COLO668 (cell line): ENCODE data around the gene HSD17B14.
"Not testable (repeated sequence)": the region's sequence is repeated elsewhere in the genome, so short reads cannot be mapped to it uniquely, and the experiment has no call there.

Experiments used
- DNase-seq: peaks from one replicate; lab custom pipeline; 2025; ENCODE audit not compliant: unreplicated experiment; lab: John Stamatoyannopoulos, UW

The HSD17B14 gene

GRCh38 chr19:48867746-48868113 lies 31.4 kb upstream of the HSD17B14 start:
- no peak for DNase-seq

- DNase-seq: no peak
These were observed 30.9 kb upstream of the HSD17B14 start for GRCh38 chr19:48867123-48867745.

- DNase-seq: no peak
These were observed 30.4 kb upstream of the HSD17B14 start for GRCh38 chr19:48866692-48867091.

DNA sequence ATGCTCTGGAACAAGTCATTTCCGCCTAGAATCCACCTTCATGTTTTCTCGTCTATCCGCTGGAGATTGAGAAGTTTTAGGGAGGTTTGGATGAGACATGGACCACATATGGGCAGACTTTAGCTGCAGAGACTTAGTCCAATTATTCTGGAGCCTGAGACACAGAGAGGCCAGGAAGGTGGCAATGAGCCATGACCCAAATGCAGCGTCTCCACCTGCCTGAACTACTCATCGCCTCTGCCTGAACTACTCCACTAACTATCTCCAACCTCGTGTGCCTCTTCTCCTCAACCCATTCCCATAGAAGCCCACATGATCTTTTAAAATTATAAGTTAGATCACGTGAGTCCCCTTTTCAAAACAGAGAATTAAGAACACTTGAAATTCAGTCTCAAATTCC lies 26.5 kb upstream of the HSD17B14 start:
- no peak for DNase-seq

GRCh38 chr19:48861313-48861712 lies 25.0 kb upstream of the HSD17B14 start:
- no peak for DNase-seq

DNA sequence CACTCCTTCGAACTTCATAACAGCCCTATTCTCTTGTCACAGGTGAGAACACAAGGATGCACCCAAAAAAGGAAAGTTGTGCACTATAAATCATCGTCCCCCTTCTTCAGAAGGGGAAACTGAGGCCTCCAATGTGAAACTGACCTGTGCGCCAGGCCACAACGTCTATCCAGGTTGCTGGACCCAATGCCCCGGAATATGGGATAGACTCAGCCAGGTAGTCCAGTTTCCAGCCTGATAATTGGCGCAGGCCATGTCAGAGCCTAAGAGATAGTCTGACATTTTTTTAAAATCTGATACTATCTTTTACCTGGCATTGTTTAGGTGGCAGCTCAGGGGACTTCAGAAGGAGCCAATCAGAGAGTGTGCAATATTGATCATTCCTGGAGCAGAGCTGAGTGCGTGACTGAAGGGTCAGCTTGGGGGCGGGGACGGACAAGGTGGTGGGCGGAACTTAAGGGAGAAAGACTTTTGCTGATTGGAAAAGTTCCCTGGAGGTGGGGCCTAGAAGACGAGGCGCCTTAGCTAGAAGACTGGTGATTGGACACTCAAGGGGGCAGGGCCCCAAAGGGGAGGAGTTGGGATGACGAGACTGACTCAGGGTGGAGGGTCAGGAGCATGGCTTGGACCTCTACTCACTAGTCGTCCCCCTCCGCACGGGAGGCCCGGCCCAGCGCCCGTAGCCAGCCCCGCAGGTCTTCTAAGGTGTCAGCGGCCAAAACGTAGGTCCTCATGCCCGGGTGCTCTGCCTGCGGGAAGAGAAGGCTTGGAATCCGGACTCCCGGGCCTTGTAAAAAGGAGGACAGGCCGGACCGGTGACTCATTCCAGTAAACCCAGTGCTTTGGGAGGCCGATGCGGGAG lies 23.7 kb upstream of the HSD17B14 start:
- no peak for DNase-seq

DNA sequence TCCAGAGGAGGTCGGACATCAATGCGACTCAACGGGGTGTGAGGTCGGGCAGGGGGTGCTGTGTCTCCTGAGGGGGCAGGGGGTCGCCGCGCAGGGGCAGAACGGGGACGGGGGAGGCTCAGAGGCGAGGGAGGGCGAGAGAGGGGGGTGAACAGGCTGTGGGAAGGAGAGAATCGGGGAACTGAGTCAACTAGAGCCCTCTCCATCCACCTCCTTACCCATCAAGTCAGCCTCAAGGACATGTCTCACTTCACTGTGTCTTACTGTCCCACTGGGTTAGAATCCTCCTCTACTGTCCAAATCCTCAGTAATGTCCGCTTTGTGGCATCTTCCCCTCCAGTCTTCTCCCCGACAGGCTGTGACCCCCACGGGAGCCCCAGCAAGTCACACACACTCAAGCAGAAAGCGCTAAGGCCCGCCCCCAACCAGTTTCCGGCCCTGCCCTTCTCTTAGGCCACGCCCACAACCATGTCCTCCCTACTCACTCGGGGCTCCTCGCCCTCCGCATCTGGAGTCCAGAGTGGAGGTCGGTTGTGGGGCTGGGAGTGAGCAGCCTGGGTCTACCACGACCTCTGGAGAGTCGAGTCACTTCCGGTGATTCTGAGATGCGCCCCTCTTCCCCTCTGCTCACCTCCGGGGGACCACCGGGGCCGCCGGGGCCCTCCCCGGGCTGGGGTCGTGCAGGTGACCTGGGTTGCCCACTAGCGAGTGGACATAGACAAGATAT lies 22.9 kb upstream of the HSD17B14 start:
- DNase-seq: no peak

- DNase-seq: no peak
These were observed 20.6 kb upstream of the HSD17B14 start for GRCh38 chr19:48856921-48857320.

DNA sequence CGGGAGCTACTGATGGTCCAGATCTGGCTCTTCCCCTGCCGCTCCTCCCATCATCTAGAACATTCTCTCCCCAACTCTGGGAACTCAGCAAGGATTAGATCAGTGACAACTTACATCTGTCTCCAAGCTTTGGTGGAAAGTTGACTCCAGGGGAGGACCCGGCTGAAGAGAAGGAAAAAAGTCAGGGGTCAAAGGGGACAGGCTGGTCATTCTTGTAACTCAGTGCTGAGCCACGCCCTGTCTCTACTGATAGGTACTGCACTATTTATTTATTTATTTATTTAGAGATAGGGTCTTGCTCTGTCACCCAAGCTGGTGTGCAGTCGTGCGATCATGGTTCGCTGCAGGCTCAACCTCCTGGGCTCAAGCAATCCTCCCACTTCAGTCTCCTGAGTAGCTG lies 17.8 kb upstream of the HSD17B14 start:
- no peak for DNase-seq

DNA sequence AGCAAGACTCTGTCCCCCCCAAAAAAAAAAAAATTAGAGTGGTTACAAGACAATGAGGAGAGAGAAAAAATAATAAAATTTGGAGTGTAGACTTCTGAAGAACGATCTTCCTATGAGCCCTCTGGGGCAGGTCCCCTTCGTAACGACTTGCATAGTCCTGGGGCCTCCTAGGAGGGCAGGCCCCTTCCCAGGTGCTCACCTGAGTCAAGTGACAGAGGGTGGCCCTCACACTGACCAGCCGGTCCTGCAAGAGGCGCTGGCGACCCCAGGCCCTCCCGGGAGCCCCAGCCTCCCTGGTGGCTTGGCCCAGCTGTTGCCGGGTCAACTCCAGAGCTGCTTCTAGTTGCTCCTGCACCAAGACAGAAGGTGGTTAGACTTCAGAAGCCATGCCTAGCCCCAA lies 17.2 kb upstream of the HSD17B14 start:
- no peak for DNase-seq

DNA sequence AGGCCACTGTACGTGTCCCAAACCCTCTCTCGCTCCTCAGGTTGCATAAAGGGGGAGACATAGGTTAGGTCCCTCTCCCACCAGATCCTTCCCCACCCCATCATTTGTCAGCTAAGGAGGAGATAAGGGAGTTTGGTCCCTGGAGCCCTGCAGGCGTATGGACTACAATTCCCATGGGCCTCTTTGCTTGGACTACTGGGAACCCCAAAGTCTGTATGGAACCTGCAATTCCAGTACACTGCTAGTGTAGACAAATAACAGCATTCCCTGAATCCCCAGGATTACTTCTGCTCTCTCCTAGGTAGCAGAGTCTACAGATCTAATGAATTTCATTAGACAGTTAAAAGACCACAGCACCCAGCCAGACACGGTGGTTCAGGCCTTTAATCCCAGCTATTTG lies 16.0 kb upstream of the HSD17B14 start:
- DNase-seq: no peak

- DNase-seq: not testable (repeated sequence)
These were observed 10.4 kb upstream of the HSD17B14 start for GRCh38 chr19:48846659-48847058.

DNA sequence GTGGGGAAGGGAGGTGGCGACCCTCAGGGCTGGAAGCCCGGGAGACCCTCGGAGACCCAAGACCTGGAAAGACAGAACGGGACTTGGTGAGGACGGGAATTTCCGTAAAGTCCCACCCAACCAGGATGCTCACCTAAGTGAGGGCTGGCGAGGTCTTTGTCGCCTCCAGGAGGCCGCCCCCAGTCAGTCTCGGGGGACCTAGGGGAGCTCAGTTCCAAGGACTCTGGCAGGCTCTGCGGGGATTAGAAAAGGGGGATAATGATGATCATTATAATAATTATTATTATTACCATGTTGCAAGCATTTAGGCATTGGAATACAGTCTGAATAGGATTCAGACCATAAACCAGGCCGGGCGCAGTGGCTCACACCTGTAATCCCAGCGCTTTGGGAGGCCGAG lies 9.1 kb upstream of the HSD17B14 start:
- DNase-seq: no peak

- no peak for DNase-seq
These were observed 8.2 kb upstream of the HSD17B14 start for GRCh38 chr19:48844472-48844871.

- peak; percentile 30 for DNase-seq
These were observed 6.5 kb upstream of the HSD17B14 start for GRCh38 chr19:48842789-48843162.

DNA sequence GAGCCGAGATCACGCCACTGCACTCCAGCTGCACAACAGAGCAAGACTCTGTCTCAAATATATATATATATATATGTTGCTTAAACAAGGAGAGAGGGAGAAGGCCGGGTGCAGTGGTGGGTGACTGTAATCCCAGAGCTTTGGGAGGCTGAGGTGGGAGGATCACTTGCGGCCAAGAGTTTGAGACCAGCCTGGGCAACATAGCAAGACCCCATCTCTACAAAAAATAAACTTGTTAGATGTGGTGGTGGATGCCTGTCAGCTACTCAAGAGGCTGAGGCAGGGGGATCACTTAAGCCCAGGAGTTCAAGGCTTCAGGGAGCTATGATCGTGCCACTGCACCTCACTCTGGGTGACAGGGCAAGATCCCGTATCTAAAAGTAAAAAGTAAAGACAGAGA lies 5.3 kb upstream of the HSD17B14 start:
- no peak for DNase-seq

- DNase-seq: no peak
These were observed 4.8 kb upstream of the HSD17B14 start for GRCh38 chr19:48841047-48841446.

- no peak for DNase-seq
These were observed 1.4 kb upstream of the HSD17B14 start for GRCh38 chr19:48837687-48838086.

GRCh38 chr19:48837051-48837524 lies 797 bp upstream of the HSD17B14 start:
- no peak for DNase-seq

DNA sequence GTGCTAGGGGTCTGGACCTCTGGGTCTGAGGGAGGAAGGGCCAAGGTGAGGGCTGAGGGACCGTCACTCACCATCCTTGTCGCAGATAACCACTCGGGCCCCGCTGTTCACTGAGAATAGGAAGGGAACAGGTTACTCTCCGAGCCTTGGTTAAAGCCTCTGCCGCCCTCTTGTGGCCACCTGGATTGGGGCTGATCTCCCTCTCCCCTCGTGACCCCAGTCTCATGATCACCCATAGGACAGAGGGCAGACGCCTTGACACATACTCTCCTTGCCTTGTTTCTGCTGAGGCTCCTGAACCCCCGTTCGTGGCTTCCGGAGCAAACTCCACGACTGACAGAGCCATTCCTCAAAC lies 580 bp downstream of the HSD17B14 start:
- peak; percentile 91 for DNase-seq

DNA sequence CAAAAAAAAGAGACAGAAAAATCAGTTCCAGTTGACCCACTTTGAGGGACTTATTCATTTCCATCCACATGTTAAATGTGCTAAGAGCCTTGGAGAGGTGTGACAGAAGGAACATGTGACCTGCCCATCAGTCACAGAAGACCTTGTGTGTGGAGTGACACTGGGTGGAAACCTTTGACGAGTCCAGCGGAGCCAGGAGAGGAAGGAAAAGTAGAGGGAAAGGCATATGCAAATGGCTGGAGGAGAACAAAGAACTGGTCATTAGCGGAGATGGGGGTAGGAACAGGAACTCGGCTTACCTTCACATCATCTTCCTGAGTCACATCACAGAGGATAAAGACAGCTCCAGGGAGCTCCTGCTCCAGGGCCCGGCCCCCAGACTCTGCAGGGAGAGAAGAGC lies 2.3 kb downstream of the HSD17B14 start:
- no peak for DNase-seq

GRCh38 chr19:48833049-48833448 lies 3.2 kb downstream of the HSD17B14 start:
- DNase-seq: no peak
